NCI-H2029 treated with DMSO at 0.1 percent for 48 hours (cell line): ENCODE data around the gene SERGEF.

Experiments
- DNase-seq: peaks from one replicate; lab custom pipeline; 2025; lab: John Stamatoyannopoulos, UW

The SERGEF gene

GRCh38 chr11:17951685-17952388, 61.0 kb downstream of the SERGEF start:
- no peak for DNase-seq

GRCh38 chr11:17950644-17951043, 62.2 kb downstream of the SERGEF start:
- no peak for DNase-seq

GRCh38 chr11:17948296-17948695, 64.6 kb downstream of the SERGEF start:
- no peak for DNase-seq

GRCh38 chr11:17939542-17939941, 73.3 kb downstream of the SERGEF start:
- no peak for DNase-seq

GRCh38 chr11:17936790-17937189, 76.1 kb downstream of the SERGEF start:
- DNase-seq = no peak

GRCh38 chr11:17934194-17934593, 78.7 kb downstream of the SERGEF start:
- no peak for DNase-seq

GRCh38 chr11:17933708-17934107, 79.1 kb downstream of the SERGEF start:
- DNase-seq = no peak

- DNase-seq = no peak
Measured at GRCh38 chr11:17932472-17932871, 80.4 kb downstream of the SERGEF start.

GRCh38 chr11:17931595-17931994, 81.3 kb downstream of the SERGEF start:
- no peak for DNase-seq

- DNase-seq = peak; percentile 12
Measured at GRCh38 chr11:17930544-17931125, 82.2 kb downstream of the SERGEF start.

GRCh38 chr11:17929171-17929570, 83.7 kb downstream of the SERGEF start:
- no peak for DNase-seq

GRCh38 chr11:17927681-17928343, 85.0 kb downstream of the SERGEF start:
- no peak for DNase-seq

GRCh38 chr11:17927041-17927440, 85.8 kb downstream of the SERGEF start:
- no peak for DNase-seq

GRCh38 chr11:17924713-17925112, 88.1 kb downstream of the SERGEF start:
- no peak for DNase-seq

GRCh38 chr11:17923217-17923616, 89.6 kb downstream of the SERGEF start:
- no peak for DNase-seq

- no peak for DNase-seq
Measured at GRCh38 chr11:17922416-17922788, 90.4 kb downstream of the SERGEF start.

- DNase-seq = no peak
Measured at GRCh38 chr11:17921659-17922415, 91.0 kb downstream of the SERGEF start.

- DNase-seq = no peak
Measured at GRCh38 chr11:17918049-17918605, 94.7 kb downstream of the SERGEF start.

- DNase-seq = no peak
Measured at GRCh38 chr11:17917556-17917955, 95.3 kb downstream of the SERGEF start.

- peak; percentile 12 for DNase-seq
Measured at GRCh38 chr11:17915500-17916143, 97.2 kb downstream of the SERGEF start.

GRCh38 chr11:17914957-17915356, 97.9 kb downstream of the SERGEF start:
- no peak for DNase-seq

GRCh38 chr11:17907046-17907445, 105.8 kb downstream of the SERGEF start:
- DNase-seq = no peak
